ENCODE measurements around the gene KCNK18.

DNA sequence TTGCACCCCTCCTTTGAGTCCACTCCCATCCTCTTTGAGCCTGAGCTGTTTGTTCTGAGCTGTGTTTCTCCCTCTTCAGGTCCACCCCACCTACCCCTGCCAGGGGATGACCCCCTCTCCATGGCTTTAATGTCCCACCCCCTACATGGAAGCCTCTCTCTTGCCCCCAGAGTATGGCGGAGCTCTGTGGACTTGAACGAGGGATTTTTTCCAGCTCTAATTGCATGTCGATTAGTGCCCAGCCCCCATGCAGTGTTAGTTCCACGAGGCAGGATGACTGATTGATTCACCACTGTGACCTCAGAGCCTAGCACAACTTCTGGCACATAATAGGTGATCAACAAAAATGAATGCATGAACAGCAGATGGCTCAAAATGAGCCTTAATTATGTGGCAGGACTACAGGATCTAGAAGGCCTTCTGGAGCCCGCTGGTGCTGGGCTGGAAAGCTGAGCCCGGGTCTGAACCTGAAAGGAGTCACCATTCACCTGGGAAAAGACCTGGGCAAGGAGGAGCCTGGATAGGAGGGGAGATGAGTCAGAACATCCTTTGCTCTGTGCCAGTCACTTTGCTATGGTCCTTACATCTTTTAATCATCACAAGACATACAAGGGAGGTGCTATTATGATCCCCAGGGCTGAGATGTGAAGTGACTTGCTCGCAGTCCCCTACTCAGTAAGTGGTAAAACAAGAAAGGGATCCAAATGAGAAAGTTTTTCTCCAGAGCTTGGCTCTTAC, 26.6 kb downstream of the KCNK18 start:
- TF ChIP-seq, protein P1, sequence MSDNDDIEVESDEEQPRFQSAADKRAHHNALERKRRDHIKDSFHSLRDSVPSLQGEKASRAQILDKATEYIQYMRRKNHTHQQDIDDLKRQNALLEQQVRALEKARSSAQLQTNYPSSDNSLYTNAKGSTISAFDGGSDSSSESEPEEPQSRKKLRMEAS (IDR thresholded peaks at IDR 0.05), result no peak
- TF ChIP-seq TAF1 (IDR thresholded peaks at IDR 0.05; ENCODE audit: low read depth) (no peak), EP300 (IDR thresholded peaks at IDR 0.05; ENCODE audit: borderline replicate concordance) (no peak), CEBPB (IDR thresholded peaks at IDR 0.05) (no peak), TEAD4 (IDR thresholded peaks at IDR 0.05) (no peak), FOXM1 (IDR thresholded peaks at IDR 0.05; ENCODE audit: borderline replicate concordance, low read depth) (no peak), NFIC (IDR thresholded peaks at IDR 0.05) (no peak), TCF12 (IDR thresholded peaks at IDR 0.05; ENCODE audit: low read depth) (no peak)
- TF ChIP-seq, protein P2, sequence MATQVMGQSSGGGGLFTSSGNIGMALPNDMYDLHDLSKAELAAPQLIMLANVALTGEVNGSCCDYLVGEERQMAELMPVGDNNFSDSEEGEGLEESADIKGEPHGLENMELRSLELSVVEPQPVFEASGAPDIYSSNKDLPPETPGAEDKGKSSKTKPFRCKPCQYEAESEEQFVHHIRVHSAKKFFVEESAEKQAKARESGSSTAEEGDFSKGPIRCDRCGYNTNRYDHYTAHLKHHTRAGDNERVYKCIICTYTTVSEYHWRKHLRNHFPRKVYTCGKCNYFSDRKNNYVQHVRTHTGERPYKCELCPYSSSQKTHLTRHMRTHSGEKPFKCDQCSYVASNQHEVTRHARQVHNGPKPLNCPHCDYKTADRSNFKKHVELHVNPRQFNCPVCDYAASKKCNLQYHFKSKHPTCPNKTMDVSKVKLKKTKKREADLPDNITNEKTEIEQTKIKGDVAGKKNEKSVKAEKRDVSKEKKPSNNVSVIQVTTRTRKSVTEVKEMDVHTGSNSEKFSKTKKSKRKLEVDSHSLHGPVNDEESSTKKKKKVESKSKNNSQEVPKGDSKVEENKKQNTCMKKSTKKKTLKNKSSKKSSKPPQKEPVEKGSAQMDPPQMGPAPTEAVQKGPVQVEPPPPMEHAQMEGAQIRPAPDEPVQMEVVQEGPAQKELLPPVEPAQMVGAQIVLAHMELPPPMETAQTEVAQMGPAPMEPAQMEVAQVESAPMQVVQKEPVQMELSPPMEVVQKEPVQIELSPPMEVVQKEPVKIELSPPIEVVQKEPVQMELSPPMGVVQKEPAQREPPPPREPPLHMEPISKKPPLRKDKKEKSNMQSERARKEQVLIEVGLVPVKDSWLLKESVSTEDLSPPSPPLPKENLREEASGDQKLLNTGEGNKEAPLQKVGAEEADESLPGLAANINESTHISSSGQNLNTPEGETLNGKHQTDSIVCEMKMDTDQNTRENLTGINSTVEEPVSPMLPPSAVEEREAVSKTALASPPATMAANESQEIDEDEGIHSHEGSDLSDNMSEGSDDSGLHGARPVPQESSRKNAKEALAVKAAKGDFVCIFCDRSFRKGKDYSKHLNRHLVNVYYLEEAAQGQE (IDR thresholded peaks at IDR 0.05; ENCODE audit: low read depth), result no peak

Data from Ishikawa (cell line).